ENCODE results near the gene LINGO1. TPM values are rescaled to one million over a fixed set of nuclear protein-coding genes. Genes with fewer than 3 reads are reported as not detected.

LINGO1 gene
- polyA plus RNA-seq, 2 of the 4 experiments (the other 2 are of a cell fraction): 2.2 to 3.3 TPM

DNA sequence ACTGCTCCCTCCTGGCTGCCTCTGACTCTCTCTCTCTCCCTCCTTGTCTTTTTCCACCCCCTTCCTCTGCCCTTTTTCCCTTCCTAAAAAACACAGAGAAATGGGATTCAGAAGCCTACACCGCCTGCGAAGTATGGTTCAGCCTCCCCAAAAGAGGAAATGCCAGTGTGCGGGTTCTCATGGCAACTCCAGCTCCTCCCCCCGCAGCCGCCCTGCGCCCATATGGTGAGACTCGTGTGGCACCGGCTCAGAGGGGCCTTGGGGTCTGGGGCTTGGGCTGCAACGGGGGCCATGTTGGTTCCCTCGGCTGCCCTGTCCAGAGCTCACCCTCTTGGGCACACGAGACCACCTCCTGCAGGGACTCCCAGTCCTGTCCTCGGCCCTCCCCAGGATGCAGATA, 23.6 kb upstream of the LINGO1 start:
- Histone ChIP-seq H3K4me2 (no peak overlapping the region), H3K9me3 (peaks cover 7% of the 10 kb centered on the region; the same call in 2 of the 3 replicates), H3K4me3 (no peak overlapping the region), H3K4me1 (no peaks in the 10 kb centered on the region), H3K27ac (no peak overlapping the region)
- POLR2A ChIA-PET: no interaction called here
- CTCF ChIA-PET: interaction anchor here (0.8 to 18.7 kb wide), 15 partner anchors 8 to 165 kb away, joined by 3 to 181 read pairs (median 6); partner anchors contain the start of gene LINGO1
- WGBS (ENCODE audit: missing lambda C conversion rate): 51% methylated on average over 11 of the region's 12 CpGs
- ATAC-seq (no peak), FAIRE-seq (no peak), DNase-seq (ENCODE audit: low read depth in 1 of 2, low spot score in 1 of 2) (no peak)
- TF ChIP-seq, protein P1, sequence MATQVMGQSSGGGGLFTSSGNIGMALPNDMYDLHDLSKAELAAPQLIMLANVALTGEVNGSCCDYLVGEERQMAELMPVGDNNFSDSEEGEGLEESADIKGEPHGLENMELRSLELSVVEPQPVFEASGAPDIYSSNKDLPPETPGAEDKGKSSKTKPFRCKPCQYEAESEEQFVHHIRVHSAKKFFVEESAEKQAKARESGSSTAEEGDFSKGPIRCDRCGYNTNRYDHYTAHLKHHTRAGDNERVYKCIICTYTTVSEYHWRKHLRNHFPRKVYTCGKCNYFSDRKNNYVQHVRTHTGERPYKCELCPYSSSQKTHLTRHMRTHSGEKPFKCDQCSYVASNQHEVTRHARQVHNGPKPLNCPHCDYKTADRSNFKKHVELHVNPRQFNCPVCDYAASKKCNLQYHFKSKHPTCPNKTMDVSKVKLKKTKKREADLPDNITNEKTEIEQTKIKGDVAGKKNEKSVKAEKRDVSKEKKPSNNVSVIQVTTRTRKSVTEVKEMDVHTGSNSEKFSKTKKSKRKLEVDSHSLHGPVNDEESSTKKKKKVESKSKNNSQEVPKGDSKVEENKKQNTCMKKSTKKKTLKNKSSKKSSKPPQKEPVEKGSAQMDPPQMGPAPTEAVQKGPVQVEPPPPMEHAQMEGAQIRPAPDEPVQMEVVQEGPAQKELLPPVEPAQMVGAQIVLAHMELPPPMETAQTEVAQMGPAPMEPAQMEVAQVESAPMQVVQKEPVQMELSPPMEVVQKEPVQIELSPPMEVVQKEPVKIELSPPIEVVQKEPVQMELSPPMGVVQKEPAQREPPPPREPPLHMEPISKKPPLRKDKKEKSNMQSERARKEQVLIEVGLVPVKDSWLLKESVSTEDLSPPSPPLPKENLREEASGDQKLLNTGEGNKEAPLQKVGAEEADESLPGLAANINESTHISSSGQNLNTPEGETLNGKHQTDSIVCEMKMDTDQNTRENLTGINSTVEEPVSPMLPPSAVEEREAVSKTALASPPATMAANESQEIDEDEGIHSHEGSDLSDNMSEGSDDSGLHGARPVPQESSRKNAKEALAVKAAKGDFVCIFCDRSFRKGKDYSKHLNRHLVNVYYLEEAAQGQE (IDR thresholded peaks at IDR 0.05): no peak
- no peak for TF ChIP-seq RFX5 (IDR thresholded peaks at IDR 0.05)
- TF ChIP-seq NR3C1 (IDR thresholded peaks at IDR 0.05): no peak
- TF ChIP-seq, protein P2, sequence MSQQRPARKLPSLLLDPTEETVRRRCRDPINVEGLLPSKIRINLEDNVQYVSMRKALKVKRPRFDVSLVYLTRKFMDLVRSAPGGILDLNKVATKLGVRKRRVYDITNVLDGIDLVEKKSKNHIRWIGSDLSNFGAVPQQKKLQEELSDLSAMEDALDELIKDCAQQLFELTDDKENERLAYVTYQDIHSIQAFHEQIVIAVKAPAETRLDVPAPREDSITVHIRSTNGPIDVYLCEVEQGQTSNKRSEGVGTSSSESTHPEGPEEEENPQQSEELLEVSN (IDR thresholded peaks at IDR 0.05; ENCODE audit: borderline replicate concordance, low read depth): no peak
- no peak for TF ChIP-seq CHD2 (IDR thresholded peaks at IDR 0.05; ENCODE audit: low read length, partially characterized antibody)
- TF ChIP-seq RARB (CRISPR knock-in tag; IDR thresholded peaks at IDR 0.05): no peak
- TF ChIP-seq CEBPB (IDR thresholded peaks at IDR 0.05): no peak
- no peak for TF ChIP-seq ZFP36 (IDR thresholded peaks at IDR 0.05; ENCODE audit: borderline replicate concordance, partially characterized antibody)
- no peak for TF ChIP-seq TP53 (CRISPR knock-in tag; IDR thresholded peaks at IDR 0.05)
- TF ChIP-seq RNF2 (IDR thresholded peaks at IDR 0.05; ENCODE audit: borderline replicate concordance, low read depth): no peak
- no peak for TF ChIP-seq TFCP2L1 (CRISPR knock-in tag; IDR thresholded peaks at IDR 0.05)

DNA sequence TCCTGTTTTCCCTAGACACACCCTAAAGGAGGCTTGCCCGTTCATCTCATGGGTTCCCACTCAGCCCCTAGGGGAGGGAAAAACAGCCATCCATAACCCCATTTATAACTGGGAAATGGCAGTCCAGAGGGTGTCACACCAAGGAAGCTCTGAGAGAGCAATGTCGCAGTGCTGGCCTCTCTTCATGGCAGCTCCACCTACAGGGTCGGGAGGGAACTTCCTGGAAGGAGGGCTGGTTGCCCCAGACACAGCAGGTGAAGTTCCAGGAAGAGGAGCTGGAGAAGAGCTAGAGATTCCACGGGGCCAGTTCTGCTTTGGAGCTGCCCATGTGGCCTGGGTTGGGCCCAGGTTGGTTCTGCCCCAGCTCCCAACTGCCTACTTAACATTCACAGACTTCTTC, 22.3 kb upstream of the LINGO1 start:
- DNase-seq (ENCODE audit: low read depth in 1 of 2, low spot score in 1 of 2): peak; percentile 56 to 73
- TF ChIP-seq ZNF302 (CRISPR knock-in tag; IDR thresholded peaks at IDR 0.05) (no peak), FOXS1 (CRISPR knock-in tag; IDR thresholded peaks at IDR 0.05) (no peak), JUN (IDR thresholded peaks at IDR 0.05) (no peak), ZC3H11A (IDR thresholded peaks at IDR 0.05) (no peak), CBX2 (IDR thresholded peaks at IDR 0.05; ENCODE audit: borderline replicate concordance, low read depth) (no peak), CHD4 (IDR thresholded peaks at IDR 0.05; ENCODE audit: borderline replicate concordance) (no peak), CHD2 (IDR thresholded peaks at IDR 0.05; ENCODE audit: low read length, partially characterized antibody) (no peak), CTCF (IDR thresholded peaks at IDR 0.05) (no peak), MAZ (IDR thresholded peaks at IDR 0.05; ENCODE audit: borderline replicate concordance, low read depth, low read length) (no peak), NPAS2 (CRISPR knock-in tag; IDR thresholded peaks at IDR 0.05; ENCODE audit: borderline replicate concordance) (no peak), ZSCAN20 (CRISPR knock-in tag; IDR thresholded peaks at IDR 0.05) (no peak)
- FAIRE-seq: no peak
- H3K4me1 ChIP-seq: no peaks in the 10 kb centered on the region
- H3K4me3 ChIP-seq: no peak overlapping the region
- ChIA-PET POLR2A (interaction anchor here (1.0 kb wide), 1 partner anchor 9 kb away, joined by 3 read pairs; no protein-coding TSS in a partner anchor), CTCF (interaction anchor here (0.9 to 18.7 kb wide), 13 partner anchors 9 to 170 kb away, joined by 3 to 181 read pairs (median 8); partner anchors contain the start of gene LINGO1)
- 11% methylated on average over 4 of the region's 4 CpGs for WGBS (ENCODE audit: missing lambda C conversion rate)
- H3K4me2 ChIP-seq: no peak overlapping the region
- peak; percentile 41 to 77; a peak in 5 of 6 replicates for ATAC-seq
- H3K27ac ChIP-seq: no peak overlapping the region
- peaks cover 7% of the 10 kb centered on the region; the same call in 2 of the 3 replicates for H3K9me3 ChIP-seq
